Stimulated activated naive CD4-positive, alpha-beta T cell treated with Interleukin-2 at 50 U/mL for 16 hours (primary cell): ENCODE results near the gene BCKDHB.
"Not testable (repeated sequence)": the region's sequence is repeated elsewhere in the genome, so short reads cannot be mapped to it uniquely, and the experiment has no call there.

ENCODE experiments used
- DNase-seq: peaks from one replicate; lab custom pipeline; 2025; lab: John Stamatoyannopoulos, UW

The BCKDHB gene

DNA sequence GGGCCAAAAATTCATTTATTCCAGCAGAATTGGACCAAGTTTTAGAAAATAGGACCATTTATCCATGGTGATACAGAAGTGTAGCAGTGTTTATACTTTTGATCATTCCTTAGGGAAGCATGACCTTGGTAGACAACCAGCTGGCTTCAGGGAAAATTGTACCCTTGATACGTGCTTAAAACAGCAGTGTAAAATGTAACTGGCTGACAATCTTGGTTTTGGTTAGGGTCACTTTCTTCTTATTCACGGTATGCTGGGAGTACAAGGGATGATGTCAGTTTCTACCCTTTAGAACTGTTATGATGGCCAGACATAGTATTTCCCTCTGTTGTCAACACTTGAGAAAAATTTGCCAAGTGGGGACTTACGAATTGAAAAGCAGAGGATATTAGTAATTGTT is 157.1 kb downstream of the BCKDHB start:
- no peak for DNase-seq

DNA sequence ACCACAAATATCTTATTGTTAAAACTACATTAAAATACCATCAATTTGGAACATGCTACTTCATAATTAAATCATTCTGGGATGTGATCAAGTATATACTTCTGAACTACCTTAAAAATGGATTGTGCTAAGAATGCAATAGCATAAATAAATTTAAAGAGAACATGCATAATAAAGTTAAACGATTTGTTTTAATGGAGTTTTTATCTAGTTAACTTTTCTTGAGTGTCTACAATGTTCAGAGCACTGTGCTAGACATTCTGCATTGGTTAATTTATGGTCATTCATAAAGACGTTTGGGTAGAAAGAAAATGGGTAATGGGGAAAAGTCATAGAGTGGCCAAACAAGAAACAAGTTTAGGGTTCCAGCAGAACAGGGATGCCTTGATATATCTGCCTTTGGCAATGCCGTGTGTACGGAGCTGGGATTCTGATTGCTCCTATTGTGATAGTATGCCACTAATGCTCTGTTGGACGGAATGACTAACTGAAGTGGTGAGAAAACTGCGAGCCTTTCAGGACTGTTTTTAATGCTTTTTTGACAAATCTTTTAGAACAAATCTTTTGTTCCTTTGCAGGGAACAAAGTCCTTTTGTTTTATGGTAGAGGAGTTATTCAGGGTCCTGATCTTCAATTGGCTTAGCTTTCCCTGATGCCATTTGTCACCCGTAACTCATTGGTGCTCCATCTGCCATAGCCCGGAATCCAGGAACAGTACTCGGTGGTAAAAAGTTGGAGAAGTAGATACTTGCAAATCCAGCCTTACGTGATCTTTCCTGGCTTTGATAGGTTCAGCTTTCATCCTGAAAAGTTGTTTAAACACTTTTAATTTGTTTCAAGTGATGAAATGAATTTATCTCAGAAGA is 162.6 kb downstream of the BCKDHB start:
- DNase-seq, result no peak

DNA sequence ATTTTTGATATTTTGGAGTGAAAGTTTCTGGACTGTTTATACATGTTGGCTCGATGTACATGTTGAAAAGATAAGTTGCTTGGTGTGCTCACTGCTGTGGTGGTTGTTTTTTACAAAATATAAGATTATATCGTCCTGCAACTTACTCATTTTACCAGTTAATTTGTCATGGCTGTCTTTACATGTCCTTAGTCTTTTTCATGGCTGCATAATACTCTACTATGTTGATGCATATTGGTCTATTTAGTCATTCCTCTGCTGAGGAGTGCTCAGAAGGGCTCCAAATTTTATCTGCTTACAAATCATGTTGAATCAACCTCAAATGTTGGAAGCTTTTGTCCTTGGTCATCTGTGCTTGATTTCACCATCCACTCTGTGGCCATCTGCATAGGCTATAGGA is 164.6 kb downstream of the BCKDHB start:
- DNase-seq, result no peak

DNA sequence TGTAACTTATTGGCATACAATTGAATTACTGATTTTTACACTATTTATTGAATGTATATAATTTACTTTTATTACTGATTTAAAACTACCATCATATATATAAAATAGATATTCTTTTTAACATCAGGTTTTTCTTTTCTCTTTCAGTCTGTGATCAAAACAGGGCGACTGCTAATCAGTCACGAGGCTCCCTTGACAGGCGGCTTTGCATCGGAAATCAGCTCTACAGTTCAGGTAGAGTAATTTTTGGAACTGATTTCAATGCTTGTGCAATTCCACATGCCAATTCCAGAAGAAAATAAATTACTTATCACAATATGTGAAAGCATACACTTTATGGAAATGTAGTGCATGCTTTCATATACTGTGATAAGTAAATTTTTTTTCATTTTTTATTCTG is 166.5 kb downstream of the BCKDHB start:
- no peak for DNase-seq

DNA sequence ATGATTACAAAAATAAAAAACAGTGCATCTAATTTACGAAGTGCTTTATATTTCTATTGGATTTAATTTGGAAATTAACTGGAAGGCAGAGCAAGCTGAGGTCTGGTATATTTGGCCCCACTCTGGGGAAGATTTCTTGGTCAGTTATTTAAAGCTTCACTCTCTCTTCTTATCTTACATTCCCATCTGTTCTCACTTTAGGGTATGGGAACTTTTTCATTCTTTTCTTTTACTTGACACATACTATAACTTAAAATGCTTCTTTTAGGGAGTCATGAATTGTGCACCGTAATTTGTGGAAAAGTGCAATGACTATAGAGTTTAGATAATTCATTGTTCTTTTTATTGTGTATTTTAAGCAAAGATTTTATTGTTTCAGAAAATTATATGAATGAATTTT is 170.4 kb downstream of the BCKDHB start:
- DNase-seq, result no peak

GRCh38 chr6:80277501-80277900 is 171.0 kb downstream of the BCKDHB start:
- no peak for DNase-seq

GRCh38 chr6:80280262-80281010 is 174.0 kb downstream of the BCKDHB start:
- DNase-seq, result no peak

- no peak for DNase-seq
Measured at GRCh38 chr6:80282913-80283554, 176.6 kb downstream of the BCKDHB start.

DNA sequence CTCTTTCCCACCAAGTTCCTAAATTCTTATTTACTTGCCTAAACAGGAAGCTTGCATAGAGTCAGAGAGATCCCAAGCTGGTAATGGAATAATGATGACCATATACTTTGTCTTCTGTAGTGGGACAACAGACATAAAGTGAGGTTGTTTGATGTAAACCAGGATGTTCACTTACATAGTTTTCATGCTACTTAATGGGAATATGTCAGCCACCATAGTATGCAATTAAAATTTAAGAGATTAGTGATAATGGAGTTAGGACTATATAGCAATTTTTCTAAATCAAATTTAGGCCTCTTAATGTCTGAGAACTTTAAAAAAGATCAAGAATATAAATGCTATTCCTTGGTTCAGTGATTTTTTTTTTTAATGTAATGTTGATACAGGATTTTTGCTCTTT is 180.6 kb downstream of the BCKDHB start:
- DNase-seq, result no peak

- DNase-seq, result no peak
Measured at GRCh38 chr6:80287607-80288006, 181.1 kb downstream of the BCKDHB start.

GRCh38 chr6:80289727-80290126 is 183.3 kb downstream of the BCKDHB start:
- DNase-seq, result no peak

DNA sequence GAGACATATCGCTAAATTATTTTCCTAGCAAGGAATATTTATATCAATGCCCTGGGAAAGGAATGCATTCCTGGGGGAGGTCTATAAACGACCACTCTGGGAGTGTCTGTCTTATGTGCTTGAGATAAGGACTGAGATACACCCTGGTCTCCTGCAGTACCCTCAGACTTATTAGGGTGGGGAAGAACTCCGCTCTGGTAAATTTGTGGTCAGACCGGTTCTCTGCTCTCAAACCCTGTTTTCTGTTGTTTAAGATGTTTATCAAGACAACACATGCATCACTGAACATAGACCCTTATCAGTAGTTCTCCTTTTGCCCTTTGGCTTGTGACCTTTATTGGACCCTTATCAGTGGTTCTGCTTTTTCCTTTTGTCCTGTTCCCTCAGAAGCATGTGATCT is 188.1 kb downstream of the BCKDHB start:
- DNase-seq, result not testable (repeated sequence)

DNA sequence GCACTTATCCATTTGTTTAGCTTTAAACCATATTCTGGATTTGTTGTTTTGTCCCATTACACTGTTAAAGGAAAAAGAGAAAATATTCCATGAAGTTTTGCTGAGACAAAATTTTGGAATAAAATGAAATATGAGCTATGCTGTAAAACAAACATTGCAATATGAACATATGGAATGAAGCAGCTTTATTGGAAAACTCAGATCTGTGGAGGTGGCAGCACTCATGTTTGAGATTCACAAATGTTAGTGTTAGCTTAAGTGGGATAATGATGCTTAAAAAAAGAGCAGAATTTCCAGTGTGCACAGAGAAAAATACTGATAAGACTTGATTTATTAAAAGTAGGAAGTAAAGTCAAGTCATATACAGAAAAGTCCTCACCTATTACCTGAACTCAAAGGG is 196.2 kb downstream of the BCKDHB start:
- DNase-seq, result no peak

DNA sequence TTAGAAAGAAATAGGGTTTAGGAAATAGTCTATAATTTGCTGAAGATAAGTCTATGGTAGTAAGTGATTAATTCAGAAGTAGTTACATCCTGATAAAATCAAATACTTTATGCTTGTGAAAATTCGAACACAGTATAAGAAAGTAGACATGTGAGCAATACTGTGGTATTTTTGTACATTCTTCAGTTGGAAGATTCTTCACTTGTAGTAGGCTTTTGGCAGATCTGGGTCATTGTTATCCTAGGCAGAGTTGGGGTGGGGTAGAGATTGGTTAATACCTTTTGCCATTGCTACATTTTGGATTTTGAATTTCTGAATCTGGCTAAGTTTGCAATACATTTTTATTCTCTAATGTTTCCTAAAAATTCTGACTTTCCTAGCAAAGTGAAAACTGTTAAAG is 197.5 kb downstream of the BCKDHB start:
- no peak for DNase-seq

DNA sequence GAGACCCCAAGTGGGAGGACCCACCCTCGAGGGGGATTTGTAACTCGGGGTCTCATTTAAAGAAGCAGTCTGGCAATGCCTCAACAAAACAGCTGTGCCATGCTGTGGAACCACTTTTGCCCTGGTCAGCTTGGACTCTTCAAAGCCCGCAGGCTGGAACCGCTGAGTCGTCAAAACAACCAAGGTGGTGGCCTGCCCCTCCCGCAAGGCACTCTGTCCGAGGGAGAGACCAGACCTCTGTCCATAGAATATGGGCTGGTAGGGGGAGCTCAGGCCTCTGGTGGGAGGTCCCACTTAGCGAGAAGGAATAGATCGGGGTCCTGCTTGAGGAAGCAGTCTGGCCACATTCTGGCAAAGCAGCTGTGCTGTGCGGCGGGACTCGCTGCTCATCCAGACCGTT is 208.1 kb downstream of the BCKDHB start:
- no peak for DNase-seq

DNA sequence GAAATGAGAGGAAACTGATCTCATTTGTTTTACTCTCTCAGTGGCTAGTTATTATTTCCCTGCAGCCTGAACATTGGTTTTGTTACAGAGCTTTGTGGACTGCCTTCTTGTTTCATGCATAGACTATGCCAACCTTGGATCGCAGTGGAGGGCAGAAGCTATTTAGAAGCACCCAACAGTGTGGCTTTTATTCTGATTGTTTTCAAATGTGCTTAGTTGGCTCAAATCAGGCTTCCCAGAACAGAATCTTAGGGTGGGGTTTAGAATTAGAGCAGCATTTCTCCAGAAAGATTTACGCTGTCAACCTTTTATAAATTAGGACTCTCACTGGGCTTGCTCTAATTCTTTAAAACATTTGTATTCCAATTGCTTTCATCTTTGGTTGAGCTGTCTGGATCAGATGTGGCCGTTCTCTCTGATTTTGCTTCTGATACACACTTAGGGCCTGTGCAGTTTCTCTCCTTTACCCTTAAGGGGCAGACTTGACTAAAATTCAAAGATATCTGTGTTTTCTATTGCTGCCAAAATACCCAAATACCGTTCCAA is 210.3 kb downstream of the BCKDHB start:
- no peak for DNase-seq

DNA sequence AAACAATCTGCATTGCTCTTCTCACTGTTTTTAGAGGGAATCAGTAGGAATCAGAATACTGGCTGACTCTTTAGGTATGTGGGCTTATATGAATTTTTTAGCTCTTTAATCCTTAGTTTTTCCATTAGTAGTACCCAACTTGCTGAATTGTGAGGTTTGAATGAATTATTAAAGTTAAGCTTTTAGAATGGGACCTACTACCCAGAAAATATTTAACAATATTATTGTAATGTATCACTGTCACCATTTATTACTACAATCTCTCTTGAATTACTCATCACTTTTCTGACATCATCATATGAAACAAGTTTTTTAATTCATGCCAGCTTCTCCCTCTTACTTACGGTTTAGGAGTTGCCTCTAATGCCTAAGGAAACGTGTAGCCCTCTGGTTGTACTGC is 212.7 kb downstream of the BCKDHB start:
- no peak for DNase-seq

- DNase-seq, result no peak
Measured at GRCh38 chr6:80321011-80321410, 214.5 kb downstream of the BCKDHB start.

DNA sequence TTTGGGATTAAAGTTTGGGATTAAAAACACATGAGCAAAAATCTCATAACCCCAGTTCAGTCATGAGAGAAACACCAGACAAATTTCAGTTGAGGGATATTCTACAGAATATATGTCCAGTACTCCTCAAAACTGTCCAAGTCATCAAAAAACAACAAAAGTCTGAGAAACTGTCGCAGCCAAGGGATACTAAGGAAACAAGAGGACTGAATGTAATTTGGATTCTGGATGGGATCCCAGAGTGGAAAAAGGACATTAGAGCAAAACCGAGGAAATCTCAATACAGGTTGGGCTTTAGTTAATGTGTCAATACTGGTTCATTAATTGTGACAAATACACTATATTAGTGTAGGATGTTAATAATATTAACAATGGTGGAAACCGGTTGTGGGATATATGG is 219.3 kb downstream of the BCKDHB start:
- DNase-seq, result no peak

DNA sequence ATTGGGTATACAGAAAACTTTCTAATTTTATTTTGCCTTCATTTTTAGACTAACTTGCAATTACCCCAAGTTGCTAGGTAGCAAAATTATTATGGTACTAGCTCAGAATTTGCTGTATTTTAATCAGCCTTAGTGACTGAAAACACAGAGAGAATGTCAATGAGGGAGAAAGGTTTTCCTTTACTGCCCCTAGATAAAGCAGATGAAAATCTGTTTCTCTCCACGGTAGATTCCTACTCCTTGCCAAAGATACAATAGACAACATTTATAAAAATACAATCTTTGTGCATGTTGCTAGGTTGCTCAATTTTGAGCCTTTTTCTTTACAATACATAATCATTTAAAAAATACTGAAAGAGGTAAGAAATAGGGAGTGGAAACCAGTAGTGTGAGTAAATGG is 222.2 kb downstream of the BCKDHB start:
- no peak for DNase-seq

DNA sequence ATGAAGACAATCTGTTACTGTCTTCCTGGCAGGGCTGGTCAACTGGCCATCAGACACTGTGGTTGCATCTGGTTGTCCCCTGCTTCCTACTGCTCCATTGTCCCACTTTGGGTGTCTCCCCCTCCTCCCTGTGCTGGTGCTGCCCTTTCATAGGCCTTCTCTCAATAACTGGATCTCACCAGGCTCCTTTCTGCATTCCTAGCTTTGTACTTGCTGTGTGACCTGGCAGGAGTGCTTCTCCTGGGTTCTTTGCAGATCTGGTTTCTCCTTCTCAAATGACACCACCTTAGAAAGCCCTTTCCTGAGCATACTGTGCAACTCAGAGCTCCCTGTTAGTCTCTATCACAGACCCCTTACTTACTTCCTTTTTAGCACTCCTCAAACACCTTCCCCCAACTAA is 223.0 kb downstream of the BCKDHB start:
- no peak for DNase-seq

DNA sequence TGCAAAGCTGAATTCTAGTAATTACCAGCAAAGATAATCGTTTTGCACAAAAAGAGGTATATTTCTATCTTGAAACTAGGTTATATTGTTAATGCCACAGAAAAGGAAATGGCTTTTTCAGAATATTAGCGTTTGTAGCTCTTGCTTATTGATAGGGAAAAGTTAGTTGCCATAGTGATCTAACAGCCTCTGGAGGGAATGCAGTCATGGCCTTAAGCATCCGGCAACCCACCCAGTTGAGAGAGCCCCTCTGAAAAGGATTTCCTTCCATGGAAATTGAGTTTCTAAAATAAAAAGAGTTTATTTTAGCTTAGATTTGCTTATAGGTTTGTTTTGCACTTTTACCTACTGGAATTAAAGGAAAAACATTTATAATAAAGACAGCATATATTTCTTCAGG is 224.5 kb downstream of the BCKDHB start:
- DNase-seq, result no peak

DNA sequence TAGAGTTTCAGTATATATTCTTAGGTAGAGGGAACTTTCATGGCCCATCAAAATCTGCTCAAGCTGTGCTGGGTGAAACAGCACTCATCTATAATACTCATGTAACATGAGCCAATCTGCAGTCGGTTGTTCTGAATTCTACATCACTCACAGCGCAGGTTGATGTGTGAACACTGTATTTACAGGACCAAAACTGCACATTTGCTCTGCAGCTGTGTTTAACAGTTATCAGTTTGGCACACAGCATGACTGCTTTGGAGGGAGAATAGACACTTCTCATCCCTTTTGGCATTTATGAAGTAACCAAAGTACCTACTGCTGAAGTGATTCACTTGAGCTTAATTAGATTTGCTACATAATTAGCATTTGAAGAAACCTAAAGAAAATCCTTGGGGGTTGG is 225.1 kb downstream of the BCKDHB start:
- DNase-seq, result no peak
